ENCODE measurements around the gene PTER.

The PTER gene

DNA sequence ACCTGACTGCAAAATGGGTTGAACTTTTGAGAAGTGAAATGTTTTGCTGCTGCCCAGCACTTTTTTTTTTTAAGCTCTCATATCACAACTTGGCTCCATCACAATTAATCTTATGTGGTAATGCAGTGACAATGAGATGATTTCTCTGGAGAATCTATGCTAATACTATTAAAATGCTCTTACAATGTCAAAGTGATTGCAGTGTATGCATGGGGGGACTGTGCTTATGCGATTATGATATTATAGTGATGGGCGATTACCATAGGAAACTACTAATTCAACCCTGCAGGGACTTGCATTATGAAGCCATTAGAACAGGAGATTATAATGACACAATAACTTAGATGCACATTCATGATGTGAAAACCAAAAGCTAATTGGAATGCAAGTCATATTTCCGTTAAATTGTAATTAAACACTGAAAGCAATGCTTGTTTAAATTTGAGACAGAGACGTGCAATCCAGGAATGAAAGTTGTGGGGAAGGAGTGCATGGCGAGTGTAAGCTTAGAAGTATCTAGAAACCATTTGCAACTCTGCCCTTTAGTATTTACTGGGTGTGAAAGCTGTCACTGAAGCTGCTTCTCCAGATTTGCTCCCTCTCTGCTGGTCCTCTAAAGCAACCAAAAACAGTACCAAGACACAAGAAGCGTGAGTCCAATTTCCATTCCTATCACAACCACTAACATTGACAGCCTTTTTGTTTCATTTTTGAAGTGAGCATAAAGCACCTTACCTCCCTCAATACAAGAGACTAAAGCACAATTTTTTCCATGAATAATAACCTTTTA, 21.6 kb downstream of the PTER start:
- TF ChIP-seq, protein P1, sequence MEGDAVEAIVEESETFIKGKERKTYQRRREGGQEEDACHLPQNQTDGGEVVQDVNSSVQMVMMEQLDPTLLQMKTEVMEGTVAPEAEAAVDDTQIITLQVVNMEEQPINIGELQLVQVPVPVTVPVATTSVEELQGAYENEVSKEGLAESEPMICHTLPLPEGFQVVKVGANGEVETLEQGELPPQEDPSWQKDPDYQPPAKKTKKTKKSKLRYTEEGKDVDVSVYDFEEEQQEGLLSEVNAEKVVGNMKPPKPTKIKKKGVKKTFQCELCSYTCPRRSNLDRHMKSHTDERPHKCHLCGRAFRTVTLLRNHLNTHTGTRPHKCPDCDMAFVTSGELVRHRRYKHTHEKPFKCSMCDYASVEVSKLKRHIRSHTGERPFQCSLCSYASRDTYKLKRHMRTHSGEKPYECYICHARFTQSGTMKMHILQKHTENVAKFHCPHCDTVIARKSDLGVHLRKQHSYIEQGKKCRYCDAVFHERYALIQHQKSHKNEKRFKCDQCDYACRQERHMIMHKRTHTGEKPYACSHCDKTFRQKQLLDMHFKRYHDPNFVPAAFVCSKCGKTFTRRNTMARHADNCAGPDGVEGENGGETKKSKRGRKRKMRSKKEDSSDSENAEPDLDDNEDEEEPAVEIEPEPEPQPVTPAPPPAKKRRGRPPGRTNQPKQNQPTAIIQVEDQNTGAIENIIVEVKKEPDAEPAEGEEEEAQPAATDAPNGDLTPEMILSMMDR (IDR thresholded peaks at IDR 0.05; ENCODE audit: low read depth, low read length), result no peak
- H3K9me3 ChIP-seq, result no peaks in the 10 kb centered on the region
- no peak overlapping the region for H3K4me3 ChIP-seq (ENCODE audit: low read depth, low read length)
- H3K27me3 ChIP-seq, result no peaks in the 10 kb centered on the region
- H3K36me3 ChIP-seq, result no peaks in the 10 kb centered on the region
- no peak for DNase-seq
- H3K4me1 ChIP-seq, result no peaks in the 10 kb centered on the region

DNA sequence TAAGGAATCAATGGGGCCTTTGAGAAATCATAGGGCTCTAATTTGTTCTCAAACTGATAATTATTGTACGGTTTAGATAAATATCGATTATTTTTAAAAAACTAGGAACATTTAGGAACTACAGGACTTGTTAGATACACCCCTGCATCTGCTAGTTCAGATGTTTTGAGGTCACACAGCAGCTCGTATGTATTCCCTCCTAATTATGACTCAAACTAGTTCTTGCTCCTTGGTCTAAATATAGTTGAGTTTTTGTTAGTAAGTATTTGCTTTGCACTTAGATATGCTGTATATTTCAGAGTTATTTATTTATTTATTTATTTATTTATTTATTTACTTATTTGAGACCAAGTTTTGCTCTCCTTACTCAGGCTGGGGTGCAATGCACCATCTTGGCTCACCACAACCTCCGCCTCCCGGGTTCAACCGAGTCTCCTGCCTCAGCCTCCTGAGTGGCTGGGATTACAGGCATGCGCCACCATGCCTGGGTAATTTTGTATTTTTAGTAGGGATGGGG, 22.7 kb downstream of the PTER start:
- H3K27me3 ChIP-seq, result no peaks in the 10 kb centered on the region
- DNase-seq, result no peak
- TF ChIP-seq, protein P1 (IDR thresholded peaks at IDR 0.05; ENCODE audit: low read depth, low read length), result no peak
- no peak overlapping the region for H3K4me3 ChIP-seq (ENCODE audit: low read depth, low read length)
- H3K4me1 ChIP-seq, result no peaks in the 10 kb centered on the region
- no peaks in the 10 kb centered on the region for H3K36me3 ChIP-seq
- no peaks in the 10 kb centered on the region for H3K9me3 ChIP-seq

GRCh38 chr10:16466001-16466400, 29.2 kb downstream of the PTER start:
- H3K4me3 ChIP-seq (ENCODE audit: low read depth, low read length), result no peak overlapping the region
- TF ChIP-seq, protein P1 (IDR thresholded peaks at IDR 0.05; ENCODE audit: low read depth, low read length), result no peak

GRCh38 chr10:16470747-16471146, 33.9 kb downstream of the PTER start:
- H3K4me3 ChIP-seq (ENCODE audit: low read depth, low read length), result no peak overlapping the region
- DNase-seq, result no peak

More at GRCh38 chr10:16466001-16466400, 29.2 kb downstream of the PTER start:
- Histone ChIP-seq H3K27me3 (no peaks in the 10 kb centered on the region), H3K36me3 (no peaks in the 10 kb centered on the region), H3K9me3 (no peaks in the 10 kb centered on the region), H3K4me1 (no peaks in the 10 kb centered on the region)
- no peak for DNase-seq

GRCh38 chr10:16472828-16473227, 36.0 kb downstream of the PTER start:
- H3K9me3 ChIP-seq, result no peaks in the 10 kb centered on the region
- TF ChIP-seq, protein P1 (IDR thresholded peaks at IDR 0.05; ENCODE audit: low read depth, low read length), result no peak
- DNase-seq, result no peak
- H3K36me3 ChIP-seq, result no peaks in the 10 kb centered on the region
- H3K4me1 ChIP-seq, result no peaks in the 10 kb centered on the region
- no peaks in the 10 kb centered on the region for H3K27me3 ChIP-seq
- H3K4me3 ChIP-seq (ENCODE audit: low read depth, low read length), result no peak overlapping the region

More at GRCh38 chr10:16470747-16471146, 33.9 kb downstream of the PTER start:
- Histone ChIP-seq H3K4me1 (no peaks in the 10 kb centered on the region), H3K27me3 (no peaks in the 10 kb centered on the region), H3K36me3 (no peaks in the 10 kb centered on the region), H3K9me3 (no peaks in the 10 kb centered on the region)
- TF ChIP-seq, protein P1 (IDR thresholded peaks at IDR 0.05; ENCODE audit: low read depth, low read length), result no peak

DNA sequence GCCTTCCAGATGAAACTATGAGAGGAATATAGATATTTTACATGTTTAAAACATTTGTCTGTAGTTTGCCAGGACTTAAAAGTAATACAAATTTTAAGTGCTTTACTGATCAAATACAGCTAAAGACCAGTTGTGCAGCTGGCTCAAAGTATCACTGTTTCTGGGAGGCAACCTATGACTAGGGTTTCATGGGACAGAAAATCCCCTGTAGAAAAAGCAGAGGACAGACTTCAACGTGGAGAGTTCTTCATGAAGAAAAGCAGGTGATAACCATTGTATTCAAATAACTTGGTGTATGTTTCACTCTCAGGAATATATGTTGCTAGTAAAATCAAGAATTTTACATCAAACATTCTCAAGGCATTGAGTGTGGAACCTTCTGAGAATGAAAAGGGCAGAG, 40.9 kb downstream of the PTER start:
- Histone ChIP-seq H3K4me3 (ENCODE audit: low read depth, low read length) (no peak overlapping the region), H3K36me3 (no peaks in the 10 kb centered on the region), H3K4me1 (no peaks in the 10 kb centered on the region), H3K9me3 (no peaks in the 10 kb centered on the region), H3K27me3 (no peaks in the 10 kb centered on the region)
- DNase-seq, result no peak
- TF ChIP-seq, protein P1 (IDR thresholded peaks at IDR 0.05; ENCODE audit: low read depth, low read length), result no peak
